Body of pancreas (tissue), 4 donors: Measurements from ENCODE around the gene CNTD1.

Source experiments
- POLR2A ChIP-seq, 3 donors: fragments of 450-650 bp; IDR thresholded peaks; one replicate each; pipeline ENCODE4 v1.6.1; 2016; ENCODE audit warnings: antibody characterized with exemption in 3 of 3, mild to moderate bottlenecking in 2 of 3
- TF ChIP-seq, protein P1 (sequence below), 7 experiments: fragments of 450-650 bp in 4 of 7; fragments of 200-600 bp in 3 of 7; sonication (generic) in 3 of 7; IDR thresholded peaks; one replicate each; pipeline ENCODE4 v1.5.1; 2016 to 2019; ENCODE audit warnings: antibody characterized with exemption in 7 of 7

DNA sequence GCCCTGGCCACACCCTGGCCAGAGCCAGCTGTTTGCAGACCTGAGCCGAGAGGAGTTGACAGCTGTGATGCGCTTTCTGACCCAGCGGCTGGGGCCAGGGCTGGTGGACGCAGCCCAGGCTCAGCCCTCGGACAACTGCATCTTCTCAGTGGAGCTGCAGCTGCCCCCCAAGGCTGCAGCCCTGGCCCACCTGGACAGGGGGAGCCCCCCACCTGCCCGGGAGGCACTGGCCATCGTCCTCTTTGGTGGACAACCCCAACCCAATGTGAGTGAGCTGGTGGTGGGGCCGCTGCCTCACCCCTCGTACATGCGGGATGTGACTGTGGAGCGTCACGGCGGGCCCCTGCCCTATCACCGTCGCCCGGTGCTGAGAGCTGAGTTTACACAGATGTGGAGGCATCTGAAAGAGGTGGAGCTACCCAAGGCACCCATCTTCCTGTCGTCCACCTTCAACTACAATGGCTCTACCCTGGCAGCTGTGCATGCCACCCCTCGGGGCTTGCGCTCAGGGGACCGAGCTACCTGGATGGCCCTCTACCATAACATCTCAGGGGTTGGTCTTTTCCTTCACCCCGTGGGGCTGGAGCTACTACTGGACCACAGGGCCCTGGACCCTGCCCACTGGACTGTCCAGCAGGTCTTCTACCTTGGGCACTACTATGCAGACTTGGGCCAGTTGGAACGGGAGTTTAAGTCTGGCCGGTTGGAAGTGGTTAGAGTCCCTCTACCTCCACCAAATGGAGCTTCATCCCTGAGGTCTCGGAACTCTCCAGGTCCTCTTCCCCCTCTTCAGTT, 46.3 kb downstream of the CNTD1 start:
- TF ChIP-seq, protein P1, sequence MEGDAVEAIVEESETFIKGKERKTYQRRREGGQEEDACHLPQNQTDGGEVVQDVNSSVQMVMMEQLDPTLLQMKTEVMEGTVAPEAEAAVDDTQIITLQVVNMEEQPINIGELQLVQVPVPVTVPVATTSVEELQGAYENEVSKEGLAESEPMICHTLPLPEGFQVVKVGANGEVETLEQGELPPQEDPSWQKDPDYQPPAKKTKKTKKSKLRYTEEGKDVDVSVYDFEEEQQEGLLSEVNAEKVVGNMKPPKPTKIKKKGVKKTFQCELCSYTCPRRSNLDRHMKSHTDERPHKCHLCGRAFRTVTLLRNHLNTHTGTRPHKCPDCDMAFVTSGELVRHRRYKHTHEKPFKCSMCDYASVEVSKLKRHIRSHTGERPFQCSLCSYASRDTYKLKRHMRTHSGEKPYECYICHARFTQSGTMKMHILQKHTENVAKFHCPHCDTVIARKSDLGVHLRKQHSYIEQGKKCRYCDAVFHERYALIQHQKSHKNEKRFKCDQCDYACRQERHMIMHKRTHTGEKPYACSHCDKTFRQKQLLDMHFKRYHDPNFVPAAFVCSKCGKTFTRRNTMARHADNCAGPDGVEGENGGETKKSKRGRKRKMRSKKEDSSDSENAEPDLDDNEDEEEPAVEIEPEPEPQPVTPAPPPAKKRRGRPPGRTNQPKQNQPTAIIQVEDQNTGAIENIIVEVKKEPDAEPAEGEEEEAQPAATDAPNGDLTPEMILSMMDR (IDR thresholded peaks at IDR 0.05) = no peak
- no peak for TF ChIP-seq POLR2A (IDR thresholded peaks at IDR 0.05)
